ENCODE measurements around the gene TPP2. TPM values are rescaled to one million over a fixed set of nuclear protein-coding genes. Genes with fewer than 3 reads are reported as not detected.

TPP2 gene
- total and polyA plus RNA-seq, 9 of the 15 experiments (the other 6 are each of a cell fraction or from before 2014, with no cell fraction given), result 18.8 to 87.7 (median 55.9) TPM

- ChIA-PET POLR2A (no interaction called here), CTCF (ENCODE audit: low intra/inter-chr PET ratio) (interaction anchor here (0.5 kb wide), 1 partner anchor 22 kb away, joined by 3 read pairs; no protein-coding TSS in a partner anchor)
- no peak for TF ChIP-seq ZNF316 (IDR thresholded peaks at IDR 0.05)
- no peak for TF ChIP-seq BDP1 (IDR thresholded peaks at IDR 0.05; ENCODE audit: insufficient read depth, insufficient read length)
- no peak for TF ChIP-seq TCFL5 (CRISPR knock-in tag; conservative IDR thresholded peaks at IDR 0.05)
- no peak for TF ChIP-seq SUPT5H (IDR thresholded peaks at IDR 0.05)
- TF ChIP-seq SP2 (IDR thresholded peaks at IDR 0.05; ENCODE audit: extremely low read depth, low read depth, low read length, poor library complexity, severe bottlenecking), result no peak
- TF ChIP-seq MYNN (IDR thresholded peaks at IDR 0.05), result no peak
- TF ChIP-seq MYNN (CRISPR knock-in tag; IDR thresholded peaks at IDR 0.05), result no peak
- TF ChIP-seq ZFP1 (CRISPR knock-in tag; IDR thresholded peaks at IDR 0.05), result no peak
- no peak for TF ChIP-seq SFPQ (IDR thresholded peaks at IDR 0.05; ENCODE audit: low read depth, low read length)
- no peak for TF ChIP-seq NFYB (IDR thresholded peaks at IDR 0.05; ENCODE audit: extremely low read depth, insufficient read length)
- TF ChIP-seq TEAD2 (tag; IDR thresholded peaks at IDR 0.05), result no peak
- TF ChIP-seq PHF20 (IDR thresholded peaks at IDR 0.05; ENCODE audit: partially characterized antibody), result no peak
- no peak for TF ChIP-seq ZBTB8A (IDR thresholded peaks at IDR 0.05; ENCODE audit: partially characterized antibody)
- no peak for TF ChIP-seq GTF2B (IDR thresholded peaks at IDR 0.05; ENCODE audit: extremely low read depth, insufficient read length)
- Histone ChIP-seq H3K4me2 (ENCODE audit: insufficient read depth, low read length) (no peak overlapping the region), H3K9me1 (ENCODE audit: control insufficient read depth, insufficient read depth, low read length) (no peaks in the 10 kb centered on the region), H3K4me3 (no peak overlapping the region), H2AFZ (ENCODE audit: low read depth, low read length) (no peak overlapping the region), H3K36me3 (ENCODE audit: control insufficient read depth, insufficient read depth, low read length) (peaks cover 93% of the 10 kb centered on the region), H3K27me3 (ENCODE audit: control insufficient read depth in 2 of 2, insufficient read depth in 2 of 2, low read length in 2 of 2) (no peaks in the 10 kb centered on the region), H3K9ac (ENCODE audit: insufficient read depth in 1 of 2, low read depth in 2 of 2, low read length in 2 of 2) (no peak overlapping the region), H3K4me1 (replicated peaks in 1 of 2; ENCODE audit: control insufficient read depth in 2 of 2, insufficient read depth in 2 of 2, low read length in 2 of 2) (no peaks in the 10 kb centered on the region), H3K27ac (ENCODE audit: extremely low read depth, low read depth, low read length) (no peak overlapping the region), H3K9me3 (replicated peaks; ENCODE audit: control insufficient read depth, insufficient read depth, low read depth, low read length) (no peaks in the 10 kb centered on the region), H4K20me1 (replicated peaks; ENCODE audit: control insufficient read depth, insufficient read depth, low read length) (no peaks in the 10 kb centered on the region; the same call in 1 of the 2 replicates), H3K79me2 (ENCODE audit: control insufficient read depth, insufficient read depth, low read length) (no peaks in the 10 kb centered on the region)
- intact Hi-C loops (cut with micrococcal nuclease), result no loop called here
- in situ Hi-C loops (cut with MboI), result no loop called here
- ATAC-seq (no peak), DNase-seq (ENCODE audit: extremely low read depth in 1 of 4, low spot score in 3 of 4) (no peak), FAIRE-seq (no peak)
- BruUV-seq (replicated peaks), result no TSS peak
- WGBS (ENCODE audit: insufficient coverage, low coverage, missing lambda C conversion rate), result 92% methylated on average over 1 of the region's 3 CpGs
These were observed 51.3 kb downstream of the TPP2 start for GRCh38 chr13:102648046-102648445.

Measured in K562 (cell line).